ENCODE results near the gene MYO3B. TPM values are rescaled to one million over a fixed set of nuclear protein-coding genes. Genes with fewer than 3 reads are reported as not detected.

MYO3B gene
- total RNA-seq, 2 donors from 2014 or later, result 0.05 to 0.32 TPM

GRCh38 chr2:170155723-170156253 lies 22.2 kb upstream of the MYO3B start:
- DNase-seq, result no peak
- Histone ChIP-seq H3K4me3 (no peak overlapping the region), H3K4me1 (no peaks in the 10 kb centered on the region), H3K36me3 (no peaks in the 10 kb centered on the region), H3K9me3 (no peaks in the 10 kb centered on the region), H3K9ac (ENCODE audit: low read depth in 2 of 2, low read length in 2 of 2) (no peak overlapping the region), H3K27me3 (no peaks in the 10 kb centered on the region), H3K27ac (no peak overlapping the region)
- TF ChIP-seq CTCF (IDR thresholded peaks at IDR 0.05), result no peak
- intact Hi-C loops (cut with DNase I), result no loop called here

- TF ChIP-seq CTCF (IDR thresholded peaks at IDR 0.05), result no peak
- H3K27ac ChIP-seq, result no peak overlapping the region
- DNase-seq, result no peak
- H3K4me1 ChIP-seq, result no peaks in the 10 kb centered on the region
- no peak overlapping the region for H3K9ac ChIP-seq (ENCODE audit: low read depth in 2 of 2, low read length in 2 of 2)
- intact Hi-C loops (cut with DNase I), result no loop called here
- no peak overlapping the region for H3K4me3 ChIP-seq
- H3K27me3 ChIP-seq, result no peaks in the 10 kb centered on the region
- H3K36me3 ChIP-seq, result no peaks in the 10 kb centered on the region
- H3K9me3 ChIP-seq, result no peaks in the 10 kb centered on the region
Observed at GRCh38 chr2:170156592-170156991, 21.4 kb upstream of the MYO3B start.

- Histone ChIP-seq H3K9me3 (no peaks in the 10 kb centered on the region), H3K36me3 (no peaks in the 10 kb centered on the region), H3K27ac (no peak overlapping the region), H3K4me3 (no peak overlapping the region), H3K4me1 (no peaks in the 10 kb centered on the region), H3K9ac (ENCODE audit: low read depth in 2 of 2, low read length in 2 of 2) (no peak overlapping the region), H3K27me3 (no peaks in the 10 kb centered on the region)
- DNase-seq, result no peak
- no peak for TF ChIP-seq CTCF (IDR thresholded peaks at IDR 0.05)
- intact Hi-C loops (cut with DNase I), result no loop called here
Observed at GRCh38 chr2:170157025-170157684, 20.8 kb upstream of the MYO3B start.

GRCh38 chr2:170159060-170159459 lies 18.9 kb upstream of the MYO3B start:
- intact Hi-C loops (cut with DNase I), result no loop called here
- no peak overlapping the region for H3K4me3 ChIP-seq
- TF ChIP-seq CTCF (IDR thresholded peaks at IDR 0.05), result no peak
- H3K27me3 ChIP-seq, result no peaks in the 10 kb centered on the region
- H3K4me1 ChIP-seq, result no peaks in the 10 kb centered on the region
- DNase-seq, result no peak
- H3K9ac ChIP-seq (ENCODE audit: low read depth in 2 of 2, low read length in 2 of 2), result no peak overlapping the region
- H3K36me3 ChIP-seq, result no peaks in the 10 kb centered on the region
- H3K9me3 ChIP-seq, result no peaks in the 10 kb centered on the region
- no peak overlapping the region for H3K27ac ChIP-seq

- intact Hi-C loops (cut with DNase I), result no loop called here
Observed at GRCh38 chr2:170161516-170162270, 16.3 kb upstream of the MYO3B start.

More at GRCh38 chr2:170161516-170162270, 16.3 kb upstream of the MYO3B start:
- no peaks in the 10 kb centered on the region for H3K27me3 ChIP-seq
- H3K9me3 ChIP-seq, result no peaks in the 10 kb centered on the region
- no peaks in the 10 kb centered on the region for H3K4me1 ChIP-seq
- no peak for DNase-seq
- H3K4me3 ChIP-seq, result no peak overlapping the region
- no peak overlapping the region for H3K27ac ChIP-seq
- H3K36me3 ChIP-seq, result no peaks in the 10 kb centered on the region
- H3K9ac ChIP-seq (ENCODE audit: low read depth in 2 of 2, low read length in 2 of 2), result no peak overlapping the region
- TF ChIP-seq CTCF (IDR thresholded peaks at IDR 0.05), result no peak

Measured in colonic mucosa (tissue), 4 donors.